Inflammatory macrophage (primary cell): ENCODE data around the gene HNF1B.
A peak's percentile ranks its signal among the peaks of the same experiment; 100 is the strongest.
"Not testable (repeated sequence)": the region's sequence is repeated elsewhere in the genome, so short reads cannot be mapped to it uniquely, and the experiment has no call there.

Source experiments
- DNase-seq, 2 donors: peaks; one replicate each; pipeline ENCODE4 v3.0.0-alpha.2; 2020 to 2022
- total RNA-seq, 18 experiments: gene quantifications; one replicate each; lab custom pipeline; 2026; ENCODE audit warnings: mixed read lengths in 6 of 18, inconsistent platforms in 2 of 18; lab: John Stamatoyannopoulos, UW

Gene HNF1B
- 0 to 1.3 (median 0.04) reads per million in 18 experiments for total RNA-seq

- DNase-seq, result peak in 1 of 2 donors; percentile 48
Measured at GRCh38 chr17:37744961-37745800, at the start of gene HNF1B. Gene HNF1B, minus strand, starts transcription at chr17:37745059. Its CDS starts 175 bp downstream, at chr17:37744884.

- peak; percentile 47 to 67 for DNase-seq
Measured at GRCh38 chr17:37792787-37793186, 47.9 kb upstream of the HNF1B start.

- DNase-seq, result peak; percentile 44 to 57
Measured at GRCh38 chr17:37791447-37792399, 46.9 kb upstream of the HNF1B start.

- DNase-seq, result no peak
Measured at GRCh38 chr17:37789771-37790541, 45.1 kb upstream of the HNF1B start.

GRCh38 chr17:37789021-37789565 lies 44.2 kb upstream of the HNF1B start:
- DNase-seq, result no peak

- no peak for DNase-seq
Measured at GRCh38 chr17:37788526-37788925, 43.7 kb upstream of the HNF1B start.

- no peak for DNase-seq
Measured at GRCh38 chr17:37787055-37787757, 42.3 kb upstream of the HNF1B start.

GRCh38 chr17:37786481-37786880 lies 41.6 kb upstream of the HNF1B start:
- no peak for DNase-seq

GRCh38 chr17:37782460-37782859 lies 37.6 kb upstream of the HNF1B start:
- DNase-seq, result not testable (repeated sequence)

- no peak for DNase-seq
Measured at GRCh38 chr17:37781451-37781850, 36.6 kb upstream of the HNF1B start.

GRCh38 chr17:37779554-37779953 lies 34.7 kb upstream of the HNF1B start:
- DNase-seq, result no peak

GRCh38 chr17:37774504-37774903 lies 29.6 kb upstream of the HNF1B start:
- DNase-seq, result peak in 1 of 2 donors; percentile 28

GRCh38 chr17:37772982-37773381 lies 28.1 kb upstream of the HNF1B start:
- no peak for DNase-seq

- DNase-seq, result peak; percentile 59 to 68
Measured at GRCh38 chr17:37770631-37771518, 26.0 kb upstream of the HNF1B start.

GRCh38 chr17:37769050-37769449 lies 24.2 kb upstream of the HNF1B start:
- no peak for DNase-seq

- no peak for DNase-seq
Measured at GRCh38 chr17:37768438-37768837, 23.6 kb upstream of the HNF1B start.

GRCh38 chr17:37766971-37767370 lies 22.1 kb upstream of the HNF1B start:
- DNase-seq, result peak; percentile 43 to 50

GRCh38 chr17:37764383-37764782 lies 19.5 kb upstream of the HNF1B start:
- no peak for DNase-seq

- no peak for DNase-seq
Measured at GRCh38 chr17:37762666-37763065, 17.8 kb upstream of the HNF1B start.

GRCh38 chr17:37761961-37762360 lies 17.1 kb upstream of the HNF1B start:
- no peak for DNase-seq
